HEK293 (cell line): Measurements from ENCODE around the gene PLEKHG5.

Experiments used
- CTCF ChIA-PET: fragments of 350-600 bp; formaldehyde crosslinking; extraction: SDS; loops from one replicate; lab custom pipeline; 2021; ENCODE audit warnings: antibody characterized with exemption; lab: Yijun Ruan, JAX
- POLR2A ChIA-PET: fragments of 300-600 bp; formaldehyde crosslinking; extraction: SDS; loops from one replicate; lab custom pipeline; 2020; ENCODE audit warnings: antibody characterized with exemption, inconsistent platforms; lab: Yijun Ruan, JAX
- H3K27ac ChIP-seq: fragments of 200-500 bp; sonication (Bioruptor generic); 2 replicates; pipeline ENCODE4 v1.5.1; 2014; ENCODE audit warnings: low read depth, low read length, control low read depth, inconsistent platforms; ENCODE audit errors: extremely low read depth
- H3K36me3 ChIP-seq, 2 experiments: fragments of 200-500 bp in 1 of 2; sonication (Bioruptor generic) in 1 of 2; 1 replicate in 1 of 2; 2 replicates in 1 of 2; pipeline ENCODE4 v1.5.1; 2014 to 2017; ENCODE audit warnings: inconsistent platforms in 2 of 2, low read length in 2 of 2; ENCODE audit not compliant: control insufficient read depth in 2 of 2, insufficient read depth in 1 of 2
- H3K4me1 ChIP-seq: fragments of 200-500 bp; sonication (Bioruptor generic); 2 replicates; pipeline ENCODE4 v1.5.1; 2014; ENCODE audit warnings: mild to moderate bottlenecking, low read length, inconsistent platforms; ENCODE audit not compliant: control insufficient read depth, insufficient read depth
- H3K4me3 ChIP-seq: 2 replicates; pipeline ENCODE4 v1.5.1; 2011; ENCODE audit warnings: low read depth, mild to moderate bottlenecking, control low read depth, low read length, moderate library complexity
- H3K9me3 ChIP-seq: fragments of 200-500 bp; sonication (Bioruptor generic); 2 replicates; pipeline ENCODE4 v1.5.1; 2014; ENCODE audit warnings: low read depth, low read length, inconsistent platforms; ENCODE audit not compliant: control insufficient read depth, insufficient read depth
- AEBP2 ChIP-seq: fragments of 450-650 bp; formaldehyde crosslinking; IDR thresholded peaks from 2 replicates; pipeline ENCODE4 v1.5.1; 2016; ENCODE audit warnings: missing biosample characterization, missing genetic modification characterization, borderline replicate concordance
- CTCF ChIP-seq: fragments of 450-650 bp; formaldehyde crosslinking; IDR thresholded peaks from 2 replicates; pipeline ENCODE4 v1.5.1; 2016; ENCODE audit warnings: missing biosample characterization, missing genetic modification characterization
- EGR2 ChIP-seq: fragments of 450-650 bp; formaldehyde crosslinking; IDR thresholded peaks from 2 replicates; pipeline ENCODE4 v1.5.1; 2016; ENCODE audit warnings: low read depth, missing biosample characterization, missing genetic modification characterization
- GLIS1 ChIP-seq: fragments of 450-650 bp; formaldehyde crosslinking; IDR thresholded peaks from 2 replicates; pipeline ENCODE4 v1.5.1; 2016; ENCODE audit warnings: missing biosample characterization, missing genetic modification characterization
- GLIS2 ChIP-seq: fragments of 450-650 bp; formaldehyde crosslinking; IDR thresholded peaks from 2 replicates; pipeline ENCODE4 v1.5.1; 2016; ENCODE audit warnings: missing biosample characterization, missing genetic modification characterization
- KLF1 ChIP-seq: fragments of 450-650 bp; formaldehyde crosslinking; IDR thresholded peaks from 2 replicates; pipeline ENCODE4 v1.5.1; 2016; ENCODE audit warnings: missing biosample characterization, missing genetic modification characterization
- MEIS1 ChIP-seq: sonication (generic); formaldehyde crosslinking; IDR thresholded peaks from 2 replicates; pipeline ENCODE4 v1.8.1; 2022; ENCODE audit warnings: missing genetic modification reagents, mild to moderate bottlenecking, borderline replicate concordance
- PRDM4 ChIP-seq: fragments of 450-650 bp; formaldehyde crosslinking; IDR thresholded peaks from 2 replicates; pipeline ENCODE4 v1.5.1; 2017; ENCODE audit warnings: missing biosample characterization, missing genetic modification characterization
- SP2 ChIP-seq: fragments of 450-650 bp; formaldehyde crosslinking; IDR thresholded peaks from 2 replicates; pipeline ENCODE4 v1.5.1; 2016; ENCODE audit warnings: missing biosample characterization, missing genetic modification characterization
- ZNF10 ChIP-seq: fragments of 450-650 bp; formaldehyde crosslinking; IDR thresholded peaks from 2 replicates; pipeline ENCODE4 v1.5.1; 2017; ENCODE audit warnings: missing biosample characterization, missing genetic modification characterization
- ZNF302 ChIP-seq: fragments of 450-650 bp; formaldehyde crosslinking; IDR thresholded peaks from 2 replicates; pipeline ENCODE4 v1.5.1; 2016; ENCODE audit warnings: missing biosample characterization, missing genetic modification characterization, low read depth
- ZNF324 ChIP-seq: fragments of 450-650 bp; formaldehyde crosslinking; IDR thresholded peaks from 2 replicates; pipeline ENCODE4 v1.5.1; 2016; ENCODE audit warnings: missing biosample characterization, missing genetic modification characterization
- ZNF354C ChIP-seq: fragments of 450-650 bp; formaldehyde crosslinking; IDR thresholded peaks from 2 replicates; pipeline ENCODE4 v1.5.1; 2016; ENCODE audit warnings: missing biosample characterization, missing genetic modification characterization, low read depth, borderline replicate concordance
- ZNF48 ChIP-seq: fragments of 450-650 bp; formaldehyde crosslinking; IDR thresholded peaks from 2 replicates; pipeline ENCODE4 v1.5.1; 2016; ENCODE audit warnings: missing biosample characterization, missing genetic modification characterization
- ZNF558 ChIP-seq: fragments of 450-650 bp; formaldehyde crosslinking; IDR thresholded peaks from 2 replicates; pipeline ENCODE4 v1.5.1; 2016; ENCODE audit warnings: missing biosample characterization, missing genetic modification characterization
- ZNF768 ChIP-seq: fragments of 450-650 bp; formaldehyde crosslinking; IDR thresholded peaks from 2 replicates; pipeline ENCODE4 v1.5.1; 2018; ENCODE audit warnings: missing biosample characterization, mild to moderate bottlenecking, missing genetic modification characterization
- ZNF791 ChIP-seq: fragments of 450-650 bp; formaldehyde crosslinking; IDR thresholded peaks from 2 replicates; pipeline ENCODE4 v1.5.1; 2016; ENCODE audit warnings: missing biosample characterization, missing genetic modification characterization
- ZSCAN23 ChIP-seq: fragments of 450-650 bp; formaldehyde crosslinking; IDR thresholded peaks from 2 replicates; pipeline ENCODE4 v1.5.1; 2016; ENCODE audit warnings: missing biosample characterization, missing genetic modification characterization
- TF ChIP-seq, protein P1 (sequence below): fragments of 450-650 bp; formaldehyde crosslinking; IDR thresholded peaks from 2 replicates; pipeline ENCODE4 v1.5.1; 2016; ENCODE audit warnings: missing biosample characterization, missing genetic modification characterization, borderline replicate concordance
- TF ChIP-seq, protein P2 (sequence below): fragments of 450-650 bp; formaldehyde crosslinking; IDR thresholded peaks from 2 replicates; pipeline ENCODE4 v1.5.1; 2017; ENCODE audit warnings: missing biosample characterization, missing genetic modification characterization
- TF ChIP-seq, protein P3 (sequence below): fragments of 450-650 bp; formaldehyde crosslinking; IDR thresholded peaks from 2 replicates; pipeline ENCODE4 v1.5.1; 2016; ENCODE audit warnings: missing biosample characterization, missing genetic modification characterization

Gene PLEKHG5

GRCh38 chr1:6424000-6424565, 67.4 kb downstream of the PLEKHG5 start (continued):
- TF ChIP-seq, protein P1, sequence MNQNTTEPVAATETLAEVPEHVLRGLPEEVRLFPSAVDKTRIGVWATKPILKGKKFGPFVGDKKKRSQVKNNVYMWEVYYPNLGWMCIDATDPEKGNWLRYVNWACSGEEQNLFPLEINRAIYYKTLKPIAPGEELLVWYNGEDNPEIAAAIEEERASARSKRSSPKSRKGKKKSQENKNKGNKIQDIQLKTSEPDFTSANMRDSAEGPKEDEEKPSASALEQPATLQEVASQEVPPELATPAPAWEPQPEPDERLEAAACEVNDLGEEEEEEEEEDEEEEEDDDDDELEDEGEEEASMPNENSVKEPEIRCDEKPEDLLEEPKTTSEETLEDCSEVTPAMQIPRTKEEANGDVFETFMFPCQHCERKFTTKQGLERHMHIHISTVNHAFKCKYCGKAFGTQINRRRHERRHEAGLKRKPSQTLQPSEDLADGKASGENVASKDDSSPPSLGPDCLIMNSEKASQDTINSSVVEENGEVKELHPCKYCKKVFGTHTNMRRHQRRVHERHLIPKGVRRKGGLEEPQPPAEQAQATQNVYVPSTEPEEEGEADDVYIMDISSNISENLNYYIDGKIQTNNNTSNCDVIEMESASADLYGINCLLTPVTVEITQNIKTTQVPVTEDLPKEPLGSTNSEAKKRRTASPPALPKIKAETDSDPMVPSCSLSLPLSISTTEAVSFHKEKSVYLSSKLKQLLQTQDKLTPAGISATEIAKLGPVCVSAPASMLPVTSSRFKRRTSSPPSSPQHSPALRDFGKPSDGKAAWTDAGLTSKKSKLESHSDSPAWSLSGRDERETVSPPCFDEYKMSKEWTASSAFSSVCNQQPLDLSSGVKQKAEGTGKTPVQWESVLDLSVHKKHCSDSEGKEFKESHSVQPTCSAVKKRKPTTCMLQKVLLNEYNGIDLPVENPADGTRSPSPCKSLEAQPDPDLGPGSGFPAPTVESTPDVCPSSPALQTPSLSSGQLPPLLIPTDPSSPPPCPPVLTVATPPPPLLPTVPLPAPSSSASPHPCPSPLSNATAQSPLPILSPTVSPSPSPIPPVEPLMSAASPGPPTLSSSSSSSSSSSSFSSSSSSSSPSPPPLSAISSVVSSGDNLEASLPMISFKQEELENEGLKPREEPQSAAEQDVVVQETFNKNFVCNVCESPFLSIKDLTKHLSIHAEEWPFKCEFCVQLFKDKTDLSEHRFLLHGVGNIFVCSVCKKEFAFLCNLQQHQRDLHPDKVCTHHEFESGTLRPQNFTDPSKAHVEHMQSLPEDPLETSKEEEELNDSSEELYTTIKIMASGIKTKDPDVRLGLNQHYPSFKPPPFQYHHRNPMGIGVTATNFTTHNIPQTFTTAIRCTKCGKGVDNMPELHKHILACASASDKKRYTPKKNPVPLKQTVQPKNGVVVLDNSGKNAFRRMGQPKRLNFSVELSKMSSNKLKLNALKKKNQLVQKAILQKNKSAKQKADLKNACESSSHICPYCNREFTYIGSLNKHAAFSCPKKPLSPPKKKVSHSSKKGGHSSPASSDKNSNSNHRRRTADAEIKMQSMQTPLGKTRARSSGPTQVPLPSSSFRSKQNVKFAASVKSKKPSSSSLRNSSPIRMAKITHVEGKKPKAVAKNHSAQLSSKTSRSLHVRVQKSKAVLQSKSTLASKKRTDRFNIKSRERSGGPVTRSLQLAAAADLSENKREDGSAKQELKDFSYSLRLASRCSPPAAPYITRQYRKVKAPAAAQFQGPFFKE (tag by site-specific recombination): no peak
- TF ChIP-seq, protein P2, sequence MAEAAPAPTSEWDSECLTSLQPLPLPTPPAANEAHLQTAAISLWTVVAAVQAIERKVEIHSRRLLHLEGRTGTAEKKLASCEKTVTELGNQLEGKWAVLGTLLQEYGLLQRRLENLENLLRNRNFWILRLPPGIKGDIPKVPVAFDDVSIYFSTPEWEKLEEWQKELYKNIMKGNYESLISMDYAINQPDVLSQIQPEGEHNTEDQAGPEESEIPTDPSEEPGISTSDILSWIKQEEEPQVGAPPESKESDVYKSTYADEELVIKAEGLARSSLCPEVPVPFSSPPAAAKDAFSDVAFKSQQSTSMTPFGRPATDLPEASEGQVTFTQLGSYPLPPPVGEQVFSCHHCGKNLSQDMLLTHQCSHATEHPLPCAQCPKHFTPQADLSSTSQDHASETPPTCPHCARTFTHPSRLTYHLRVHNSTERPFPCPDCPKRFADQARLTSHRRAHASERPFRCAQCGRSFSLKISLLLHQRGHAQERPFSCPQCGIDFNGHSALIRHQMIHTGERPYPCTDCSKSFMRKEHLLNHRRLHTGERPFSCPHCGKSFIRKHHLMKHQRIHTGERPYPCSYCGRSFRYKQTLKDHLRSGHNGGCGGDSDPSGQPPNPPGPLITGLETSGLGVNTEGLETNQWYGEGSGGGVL (tag by site-specific recombination): no peak
- no peak for TF ChIP-seq ZNF768 (tag by site-specific recombination)
- TF ChIP-seq ZNF324 (tag by site-specific recombination): no peak
- TF ChIP-seq AEBP2 (tag by site-specific recombination): no peak
- TF ChIP-seq, protein P3, sequence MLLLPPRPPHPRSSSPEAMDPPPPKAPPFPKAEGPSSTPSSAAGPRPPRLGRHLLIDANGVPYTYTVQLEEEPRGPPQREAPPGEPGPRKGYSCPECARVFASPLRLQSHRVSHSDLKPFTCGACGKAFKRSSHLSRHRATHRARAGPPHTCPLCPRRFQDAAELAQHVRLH: no peak
- TF ChIP-seq MEIS1 (CRISPR knock-in tag): no peak
- TF ChIP-seq ZSCAN23 (tag by site-specific recombination): no peak
- TF ChIP-seq EGR2 (tag by site-specific recombination): peak; percentile 57
- TF ChIP-seq KLF1 (tag by site-specific recombination): peak; percentile 7; the same call in 1 of the 2 replicates
- 0 out of 2 replicates have a peak, but pooled peaks have one; percentile 27 for TF ChIP-seq SP2 (tag by site-specific recombination)

- POLR2A ChIA-PET: interaction anchor here (0.9 to 1.4 kb wide), 3 partner anchors 9 to 29 kb away, joined by 3 to 4 read pairs (median 3); no protein-coding TSS in a partner anchor
- TF ChIP-seq ZNF10 (tag by site-specific recombination) (no peak), ZNF791 (no peak), ZNF48 (tag by site-specific recombination) (no peak), GLIS1 (tag by site-specific recombination) (peak; percentile 52; the same call in 1 of the 2 replicates), CTCF (tag by site-specific recombination) (peak; percentile 89), ZNF354C (no peak), ZNF302 (tag by site-specific recombination) (no peak), ZNF558 (tag by site-specific recombination) (no peak), GLIS2 (tag by site-specific recombination) (peak; percentile 91), PRDM4 (tag by site-specific recombination) (no peak)
Measured at GRCh38 chr1:6423321-6423999, 68.0 kb downstream of the PLEKHG5 start.

More at GRCh38 chr1:6423321-6423999, 68.0 kb downstream of the PLEKHG5 start:
- no peak overlapping the region for H3K4me3 ChIP-seq
- H3K27ac ChIP-seq: no peak overlapping the region
- no peaks in the 10 kb centered on the region for H3K36me3 ChIP-seq
- H3K9me3 ChIP-seq: no peaks in the 10 kb centered on the region
- CTCF ChIA-PET: interaction anchor here (0.5 to 6.5 kb wide), 34 partner anchors 10 to 1521 kb away, joined by 3 to 117 read pairs (median 4); partner anchors contain the start of gene ACOT7
- H3K4me1 ChIP-seq: no peaks in the 10 kb centered on the region; the same call in 1 of the 2 replicates
